Vagina (tissue), 2 donors: ENCODE data around the gene UGT2B11. TPM values are rescaled to one million over a fixed set of nuclear protein-coding genes. Genes with fewer than 3 reads are reported as not detected.
"Not testable (repeated sequence)": the region's sequence is repeated elsewhere in the genome, so short reads cannot be mapped to it uniquely, and the experiment has no call there.

Experiments used
- DNase-seq, 2 donors: peaks; one replicate each; pipeline ENCODE4 v3.0.0-alpha.2; 2017; ENCODE audit errors: extremely low spot score in 2 of 2
- H3K27ac ChIP-seq: fragments of 200-600 bp; sonication (generic); one replicate; pipeline ENCODE4 v1.5.1; 2019
- H3K27me3 ChIP-seq: fragments of 200-600 bp; sonication (generic); one replicate; pipeline ENCODE4 v1.5.1; 2019
- H3K36me3 ChIP-seq, 2 donors: fragments of 200-600 bp; sonication (generic); one replicate each; pipeline ENCODE4 v1.5.1; 2017 to 2019
- H3K4me1 ChIP-seq: fragments of 200-600 bp; sonication (generic); one replicate; pipeline ENCODE4 v1.5.1; 2019
- H3K4me3 ChIP-seq, 2 donors: fragments of 200-600 bp; sonication (generic); 1 replicate in 1 of 2; 2 replicates in 1 of 2; pipeline ENCODE4 v1.5.1; 2016 to 2019
- H3K9me3 ChIP-seq: fragments of 200-600 bp; sonication (generic); one replicate; pipeline ENCODE4 v1.5.1; 2019
- POLR2A ChIP-seq, 2 donors: fragments of 450-650 bp; IDR thresholded peaks; one replicate each; pipeline ENCODE4 v1.6.1; 2017; ENCODE audit warnings: antibody characterized with exemption in 2 of 2, mild to moderate bottlenecking in 2 of 2, moderate library complexity in 2 of 2
- POLR2AphosphoS5 ChIP-seq, 2 donors: sonication (generic); formaldehyde crosslinking; IDR thresholded peaks; one replicate each; pipeline ENCODE4 v1.9.0; 2017; ENCODE audit warnings: antibody characterized with exemption in 2 of 2, mild to moderate bottlenecking in 2 of 2, low read depth in 1 of 2; ENCODE audit not compliant: insufficient read depth in 1 of 2
- intact Hi-C: fragments of 100-400 bp; cut with DNase I; formaldehyde crosslinking; loops from one replicate; pipeline ENCODE4 v1.15.1; 2023
- total RNA-seq: library from RNA; depleted of rRNA; stranded (reverse); fragments of >200 nt; gene quantifications from one replicate; pipeline ENCODE4 v1.2.3, GENCODE V29; 2016
- TF ChIP-seq, protein P1 (sequence below), 3 experiments: fragments of 450-650 bp in 2 of 3; fragments of 200-600 bp in 1 of 3; sonication (generic) in 1 of 3; IDR thresholded peaks; one replicate each; pipeline ENCODE4 v1.5.1; 2017 to 2019; ENCODE audit warnings: antibody characterized with exemption in 3 of 3, mild to moderate bottlenecking in 2 of 3, moderate library complexity in 2 of 3

The UGT2B11 gene
- total RNA-seq: not detected

- intact Hi-C loops: no loop called here
- H3K27me3 ChIP-seq: no peaks in the 10 kb centered on the region
- no peak for DNase-seq
- TF ChIP-seq POLR2A (IDR thresholded peaks at IDR 0.05) (no peak), POLR2AphosphoS5 (IDR thresholded peaks at IDR 0.05; ENCODE audit: insufficient read depth in 1 of 2, low read depth in 1 of 2) (no peak)
- TF ChIP-seq, protein P1, sequence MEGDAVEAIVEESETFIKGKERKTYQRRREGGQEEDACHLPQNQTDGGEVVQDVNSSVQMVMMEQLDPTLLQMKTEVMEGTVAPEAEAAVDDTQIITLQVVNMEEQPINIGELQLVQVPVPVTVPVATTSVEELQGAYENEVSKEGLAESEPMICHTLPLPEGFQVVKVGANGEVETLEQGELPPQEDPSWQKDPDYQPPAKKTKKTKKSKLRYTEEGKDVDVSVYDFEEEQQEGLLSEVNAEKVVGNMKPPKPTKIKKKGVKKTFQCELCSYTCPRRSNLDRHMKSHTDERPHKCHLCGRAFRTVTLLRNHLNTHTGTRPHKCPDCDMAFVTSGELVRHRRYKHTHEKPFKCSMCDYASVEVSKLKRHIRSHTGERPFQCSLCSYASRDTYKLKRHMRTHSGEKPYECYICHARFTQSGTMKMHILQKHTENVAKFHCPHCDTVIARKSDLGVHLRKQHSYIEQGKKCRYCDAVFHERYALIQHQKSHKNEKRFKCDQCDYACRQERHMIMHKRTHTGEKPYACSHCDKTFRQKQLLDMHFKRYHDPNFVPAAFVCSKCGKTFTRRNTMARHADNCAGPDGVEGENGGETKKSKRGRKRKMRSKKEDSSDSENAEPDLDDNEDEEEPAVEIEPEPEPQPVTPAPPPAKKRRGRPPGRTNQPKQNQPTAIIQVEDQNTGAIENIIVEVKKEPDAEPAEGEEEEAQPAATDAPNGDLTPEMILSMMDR (IDR thresholded peaks at IDR 0.05): no peak
- no peak within 1 kb of the TSS for H3K27ac ChIP-seq
- no peak within 1 kb of the TSS for H3K4me3 ChIP-seq
- no peaks in the 10 kb centered on the region for H3K9me3 ChIP-seq
- no peaks in the 10 kb centered on the region for H3K36me3 ChIP-seq
- H3K4me1 ChIP-seq: no peaks in the 10 kb centered on the region
Measured at GRCh38 chr4:69214716-69215115, at the start of gene UGT2B11. Gene UGT2B11, minus strand, starts transcription at chr4:69214748. Its CDS starts 26 bp downstream, at chr4:69214722.

GRCh38 chr4:69253147-69253772 is 38.7 kb upstream of the UGT2B11 start:
- H3K27me3 ChIP-seq, H3K27ac ChIP-seq, H3K4me3 ChIP-seq, H3K36me3 ChIP-seq, DNase-seq, H3K9me3 ChIP-seq, intact Hi-C loops, H3K4me1 ChIP-seq: not testable (repeated sequence)

- intact Hi-C loops, H3K27ac ChIP-seq, H3K4me1 ChIP-seq, H3K4me3 ChIP-seq, H3K9me3 ChIP-seq, DNase-seq, H3K27me3 ChIP-seq, H3K36me3 ChIP-seq: not testable (repeated sequence)
Measured at GRCh38 chr4:69250884-69251283, 36.3 kb upstream of the UGT2B11 start.

DNA sequence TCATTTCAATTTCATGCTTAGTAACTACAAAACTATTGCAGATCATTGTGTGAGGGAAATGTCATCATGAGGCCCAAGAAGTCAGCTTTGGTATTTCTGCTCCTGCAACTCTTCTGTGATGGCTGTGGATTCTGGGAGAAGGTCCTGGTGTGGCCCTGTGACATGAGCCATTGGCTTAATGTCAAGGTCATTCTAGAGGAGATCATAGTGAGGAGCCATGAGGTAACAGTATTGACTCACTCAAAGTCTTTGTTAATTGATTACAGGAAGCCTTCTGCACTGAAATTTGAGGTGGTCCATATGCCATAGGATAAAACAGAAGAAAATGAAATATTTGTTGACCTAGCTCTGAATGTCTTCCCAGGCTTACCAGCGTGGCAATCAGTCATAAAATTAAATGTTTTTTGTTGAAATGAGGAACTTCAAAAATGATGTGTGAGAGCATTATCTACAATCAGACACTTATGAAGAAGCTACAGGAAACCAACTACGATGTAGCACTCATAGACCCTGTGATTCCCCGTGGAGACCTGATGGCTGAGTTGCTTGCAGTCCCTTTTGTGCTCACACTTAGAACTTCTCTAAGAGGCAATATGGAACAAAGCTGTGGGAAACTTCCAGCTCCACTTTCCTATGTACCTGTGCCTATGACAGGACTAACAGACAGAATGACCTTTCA is 28.2 kb upstream of the UGT2B11 start:
- H3K4me3 ChIP-seq, H3K27ac ChIP-seq, H3K27me3 ChIP-seq, H3K36me3 ChIP-seq, H3K4me1 ChIP-seq, intact Hi-C loops, DNase-seq, H3K9me3 ChIP-seq: not testable (repeated sequence)

- intact Hi-C loops: not testable (repeated sequence)
Measured at GRCh38 chr4:69241746-69242145, 27.2 kb upstream of the UGT2B11 start.

DNA sequence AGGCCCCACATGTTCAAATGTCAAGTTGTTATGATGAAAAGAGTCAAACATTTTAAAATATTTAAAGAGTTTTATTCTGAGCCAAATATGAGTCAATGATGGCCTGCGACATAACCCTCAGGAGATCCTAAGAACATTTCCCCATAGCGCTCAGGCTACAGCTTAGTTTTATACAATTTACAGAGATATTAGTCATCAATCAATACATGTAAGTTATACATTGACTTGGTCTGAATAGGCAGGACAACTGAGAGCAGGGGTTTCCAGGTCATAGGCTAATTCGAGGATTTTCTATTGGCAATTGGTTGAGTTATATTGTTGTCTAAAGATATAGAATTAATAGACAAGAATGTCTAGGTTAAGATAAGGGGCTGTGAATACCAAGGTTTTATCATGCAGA is 26.2 kb upstream of the UGT2B11 start:
- H3K36me3 ChIP-seq, H3K4me3 ChIP-seq, DNase-seq, H3K4me1 ChIP-seq, H3K9me3 ChIP-seq, H3K27ac ChIP-seq, intact Hi-C loops, H3K27me3 ChIP-seq: not testable (repeated sequence)

More at GRCh38 chr4:69241746-69242145, 27.2 kb upstream of the UGT2B11 start:
- H3K4me3 ChIP-seq, H3K9me3 ChIP-seq, H3K27me3 ChIP-seq, H3K36me3 ChIP-seq, H3K27ac ChIP-seq, DNase-seq, H3K4me1 ChIP-seq: not testable (repeated sequence)

- DNase-seq: no peak
Measured at GRCh38 chr4:69239557-69240168, 25.1 kb upstream of the UGT2B11 start.

More at GRCh38 chr4:69239557-69240168, 25.1 kb upstream of the UGT2B11 start:
- Histone ChIP-seq H3K36me3 (no peaks in the 10 kb centered on the region), H3K27me3 (no peaks in the 10 kb centered on the region), H3K4me1 (no peaks in the 10 kb centered on the region), H3K9me3 (no peaks in the 10 kb centered on the region), H3K27ac (no peak overlapping the region), H3K4me3 (no peak overlapping the region)
- intact Hi-C loops: no loop called here
- TF ChIP-seq POLR2A (IDR thresholded peaks at IDR 0.05) (no peak), POLR2AphosphoS5 (IDR thresholded peaks at IDR 0.05; ENCODE audit: insufficient read depth in 1 of 2, low read depth in 1 of 2) (no peak)
- TF ChIP-seq, protein P1 (IDR thresholded peaks at IDR 0.05): no peak
